HG02852 (cell line): ENCODE results near the gene USP36.
A peak's percentile ranks its signal among the peaks of the same experiment; 100 is the strongest.

Experiments used
- ATAC-seq: cut with Tn5 transposase; IDR thresholded peaks from one replicate; pipeline ENCODE4 v1.9.1; 2021; ENCODE audit warnings: mild to moderate bottlenecking, moderate library complexity; ENCODE audit not compliant: unreplicated experiment

Gene USP36

DNA sequence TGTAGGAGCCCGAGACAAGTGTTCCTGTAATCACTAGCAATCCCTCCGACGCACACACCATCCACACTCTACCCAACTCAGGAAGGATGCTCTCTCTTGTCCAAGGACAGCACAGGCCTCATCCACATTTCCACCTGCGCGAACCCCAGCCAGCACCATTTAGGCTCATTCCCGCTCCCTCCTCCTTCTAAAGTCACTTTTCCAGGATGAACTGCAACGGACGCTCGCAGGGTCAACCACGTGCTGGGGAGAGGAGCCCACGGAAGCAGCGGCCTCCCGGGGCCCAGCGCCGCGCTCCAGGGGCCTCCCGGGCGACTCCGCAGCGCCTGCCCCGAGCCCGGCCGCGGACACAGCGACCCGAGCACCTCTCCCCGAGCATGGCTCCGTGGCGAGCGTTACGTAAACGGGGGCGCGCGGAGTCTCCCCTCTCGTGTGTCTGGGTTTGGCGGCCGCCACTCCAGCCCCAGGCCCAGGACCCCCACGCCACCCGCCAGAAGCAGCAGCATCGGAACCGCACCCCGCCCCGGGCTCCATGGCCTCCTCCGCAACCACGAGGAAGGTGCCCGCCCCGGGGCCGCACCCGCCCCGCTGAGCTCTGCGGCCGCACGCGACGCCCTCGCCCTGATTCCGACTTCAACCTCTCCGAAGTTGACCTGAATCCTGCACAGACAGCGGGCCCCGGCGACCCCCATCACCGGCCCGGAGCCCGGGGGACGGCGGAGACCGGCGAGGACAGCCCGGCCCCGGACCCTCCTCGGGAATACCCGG, 668 bp downstream of the USP36 start:
- peak; percentile 12 for ATAC-seq

DNA sequence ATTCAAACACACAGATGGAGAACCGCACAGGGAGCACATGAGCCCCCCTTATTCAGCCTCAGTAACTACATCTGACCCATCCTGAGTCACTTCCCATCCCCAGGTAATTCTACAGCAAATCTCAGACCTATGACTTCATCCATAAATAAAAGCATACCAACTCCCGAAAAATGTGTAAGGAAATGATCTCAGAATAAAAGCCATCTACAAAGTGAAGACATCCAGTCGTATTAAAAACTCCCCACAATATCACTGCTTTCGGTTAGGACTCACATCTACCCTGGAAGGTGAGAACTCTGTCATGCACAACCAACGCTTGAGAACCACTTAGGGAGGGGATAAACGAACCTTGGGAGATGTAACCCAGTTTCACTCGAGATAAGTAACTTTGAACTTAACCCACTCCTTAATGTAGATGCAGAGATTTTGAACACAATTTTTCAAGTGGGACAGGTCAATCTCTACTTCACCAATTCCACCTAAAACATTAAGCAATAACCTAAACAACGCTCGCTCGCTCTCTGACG, 1.3 kb downstream of the USP36 start:
- ATAC-seq = no peak

DNA sequence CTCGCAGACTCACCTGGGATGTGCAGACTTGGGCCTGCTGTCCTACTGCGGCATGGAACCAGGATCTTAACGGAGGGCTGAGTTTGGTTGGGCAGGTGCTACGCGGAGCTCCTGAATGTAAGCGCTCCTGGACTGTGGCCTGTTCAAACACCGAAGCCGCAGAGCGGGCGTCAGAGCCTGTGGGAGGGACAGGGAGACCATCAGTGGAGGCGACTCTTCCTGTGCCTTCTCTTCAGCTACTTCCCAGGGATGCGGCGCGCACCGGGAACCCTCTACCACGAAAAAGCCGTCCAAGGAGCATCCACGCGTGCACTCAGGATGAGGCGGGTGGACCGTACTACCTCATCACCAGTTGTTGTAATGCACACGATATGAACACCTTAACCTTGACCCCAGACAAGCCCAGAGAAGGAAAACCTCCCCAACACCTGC, 2.0 kb downstream of the USP36 start:
- ATAC-seq = no peak

DNA sequence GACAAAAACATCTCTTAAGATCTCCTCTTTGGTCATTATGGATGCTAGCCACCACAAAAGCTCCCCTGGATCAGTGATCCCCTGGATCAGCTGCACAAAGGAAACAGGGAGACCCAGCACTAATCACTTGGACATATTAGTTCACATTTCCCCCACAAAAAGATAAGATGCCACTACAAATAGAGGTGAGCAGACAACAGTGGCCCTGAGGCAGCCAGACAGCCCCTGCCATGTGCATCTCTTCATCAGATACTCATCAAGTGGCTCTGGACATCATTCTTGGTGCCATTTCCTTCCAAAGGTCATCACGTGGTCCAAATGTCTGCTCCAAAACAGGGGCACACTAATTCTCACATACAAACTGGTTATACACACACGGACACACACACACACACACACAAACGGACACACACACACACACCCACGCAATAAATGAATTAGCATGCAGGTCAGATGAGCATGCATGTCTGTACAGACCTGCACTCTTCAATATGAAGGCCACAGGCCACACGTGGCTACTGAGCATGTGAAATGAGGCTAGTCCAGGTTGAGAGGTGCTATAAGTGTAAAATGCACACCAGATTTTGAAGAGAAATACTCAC, 4.1 kb downstream of the USP36 start:
- ATAC-seq = no peak

DNA sequence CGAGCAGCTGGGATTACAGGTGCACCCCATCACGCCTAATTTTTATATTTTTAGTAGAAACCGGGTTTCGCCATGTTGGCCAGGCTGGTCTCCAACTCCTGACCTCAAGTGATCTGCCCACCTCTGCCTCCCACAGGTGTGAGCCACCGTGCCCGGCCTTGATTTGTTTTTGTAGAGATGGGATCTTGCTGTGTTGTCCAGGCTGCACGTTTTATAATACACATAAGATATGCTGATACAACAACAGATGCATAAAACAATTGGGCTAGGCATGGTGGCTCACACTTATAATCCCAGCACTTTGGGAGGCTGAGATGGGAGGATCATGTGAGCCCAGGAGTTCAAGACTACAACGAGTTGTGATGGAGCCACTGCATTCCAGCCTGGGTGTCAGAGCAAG, 6.0 kb downstream of the USP36 start:
- ATAC-seq = no peak

DNA sequence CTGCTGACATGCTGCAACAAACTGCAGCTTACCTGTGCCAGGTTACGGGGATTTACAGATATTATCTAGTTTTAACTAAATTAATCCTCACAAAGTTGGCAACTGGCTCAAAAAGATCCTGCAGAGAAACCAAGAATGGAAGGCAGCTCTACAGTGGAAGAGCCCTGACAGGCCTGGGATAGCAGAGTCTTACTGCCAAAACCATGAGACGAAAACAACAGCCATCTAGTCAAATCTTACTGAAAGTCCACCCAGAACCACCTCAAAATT, 8.1 kb downstream of the USP36 start:
- ATAC-seq = no peak

DNA sequence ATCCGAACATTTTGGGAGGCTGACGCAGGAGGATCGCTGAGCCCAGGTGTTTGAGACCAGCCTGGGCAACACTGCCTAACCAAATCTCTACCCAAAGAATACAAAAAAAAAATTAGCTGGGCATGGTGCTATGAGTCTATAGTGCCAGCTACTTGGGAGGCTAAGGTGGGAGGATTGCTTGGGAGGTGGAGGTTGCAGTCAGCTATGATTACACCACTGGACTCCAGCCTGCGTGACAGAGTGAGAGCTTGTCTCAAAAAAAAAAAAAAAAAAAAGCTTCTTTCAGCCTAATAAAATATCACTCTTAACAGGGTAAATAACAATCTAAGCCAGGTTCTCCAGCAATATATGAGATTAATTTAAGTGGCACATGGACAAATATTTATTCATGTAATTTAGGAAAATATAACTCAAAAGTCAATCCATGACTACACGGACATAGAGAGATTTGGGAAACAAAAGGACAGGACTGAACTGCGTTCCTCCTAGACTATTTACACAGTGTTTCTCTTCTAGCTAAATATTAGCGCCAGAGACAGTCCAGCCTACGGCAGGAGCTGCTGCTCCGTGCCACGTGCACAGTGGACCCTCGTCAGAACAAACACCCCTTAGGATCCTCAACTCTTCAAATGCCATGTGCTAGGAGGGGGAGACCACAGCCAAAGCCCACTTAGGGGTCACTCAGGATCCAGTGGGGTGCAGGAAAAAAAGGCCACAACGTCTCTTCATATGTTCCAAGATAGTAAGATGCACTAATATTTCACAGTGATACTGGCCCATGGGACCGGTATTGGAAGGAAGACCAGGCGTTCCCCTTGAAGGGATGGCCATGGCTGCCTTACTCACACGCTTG, 8.7 kb downstream of the USP36 start:
- ATAC-seq = no peak

DNA sequence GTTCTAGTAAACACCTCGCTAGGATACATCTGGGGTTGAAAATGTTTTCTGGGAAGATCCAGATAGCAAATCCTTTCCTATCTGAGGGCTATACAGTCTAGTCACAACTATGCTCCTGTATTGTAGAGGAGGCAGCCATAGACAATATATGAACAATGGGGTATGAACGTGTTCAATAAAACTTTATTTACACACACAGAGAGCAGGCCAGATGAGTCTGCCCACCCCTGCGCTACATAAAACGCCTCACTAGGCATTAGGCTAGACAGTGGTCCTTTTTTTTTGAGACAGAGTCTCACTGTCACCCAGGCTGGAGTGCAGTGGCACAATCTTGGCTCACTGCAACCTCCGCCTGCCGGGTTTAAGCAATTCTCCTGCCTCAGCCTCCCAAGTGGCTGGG, 11.1 kb downstream of the USP36 start:
- ATAC-seq = no peak

DNA sequence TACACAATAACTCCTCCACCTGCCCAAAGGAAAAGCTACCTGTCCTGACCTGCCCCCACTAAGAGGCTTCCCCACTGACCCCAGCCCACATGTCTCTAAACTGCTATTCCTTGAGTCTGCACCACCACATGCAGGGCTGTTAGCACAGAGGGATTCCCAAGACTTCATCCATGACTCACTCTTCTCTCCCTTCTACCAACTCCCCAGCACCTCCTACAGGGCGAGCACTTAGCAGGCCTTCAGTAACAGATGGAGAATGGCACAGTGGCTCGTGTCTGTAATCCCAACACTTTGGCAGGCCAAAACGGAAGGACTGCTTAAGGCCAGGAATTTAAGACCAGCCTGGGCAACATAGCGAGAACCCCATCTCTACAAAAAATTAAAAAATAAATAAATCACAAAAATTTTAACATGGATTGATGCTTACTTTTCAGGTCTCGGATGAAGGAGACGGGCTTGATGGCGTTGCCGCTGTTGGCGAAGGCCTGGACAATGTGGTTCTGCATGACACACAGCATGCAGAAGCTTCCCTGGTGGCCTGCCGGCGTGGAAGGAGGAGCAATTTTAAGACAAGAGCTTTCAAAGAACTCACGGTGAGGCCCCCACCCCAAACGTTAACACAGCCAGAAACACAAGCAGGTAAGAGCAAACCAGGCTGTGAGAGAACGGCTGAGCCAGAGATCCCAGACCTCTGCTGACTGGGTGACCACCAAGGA, 12.0 kb downstream of the USP36 start:
- ATAC-seq = no peak

DNA sequence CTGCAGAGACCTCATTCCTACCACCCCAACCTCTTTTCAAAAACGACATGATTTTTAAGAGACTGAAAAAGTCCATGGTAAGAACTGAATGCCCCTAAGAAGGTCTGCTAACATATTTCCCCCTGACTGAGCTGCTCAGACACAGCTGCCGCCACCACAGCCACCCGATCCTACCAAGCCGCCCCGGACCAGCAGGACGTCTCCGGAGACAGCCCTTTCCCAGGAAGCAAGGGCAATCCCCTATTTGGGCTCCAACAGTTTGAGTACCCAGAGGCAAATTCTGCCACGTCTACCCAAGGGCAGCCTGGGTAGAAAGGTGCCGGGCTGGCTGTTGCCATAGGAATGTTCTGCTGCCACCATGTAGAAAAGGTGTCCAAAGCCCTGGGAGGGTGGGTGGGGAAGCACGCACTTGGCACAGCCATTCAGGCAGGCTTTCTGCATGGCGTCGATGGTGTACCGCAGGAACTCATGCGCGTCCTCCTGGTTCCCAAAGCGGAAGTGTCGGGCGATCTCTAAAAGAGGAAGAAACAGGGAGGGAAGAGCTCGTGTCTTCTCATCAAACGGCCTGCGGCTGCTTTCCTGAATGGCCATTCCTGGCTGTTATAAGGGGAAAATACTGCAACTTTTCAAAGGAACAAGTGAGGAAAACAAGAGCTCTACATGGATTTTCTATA, 13.6 kb downstream of the USP36 start:
- ATAC-seq = no peak

DNA sequence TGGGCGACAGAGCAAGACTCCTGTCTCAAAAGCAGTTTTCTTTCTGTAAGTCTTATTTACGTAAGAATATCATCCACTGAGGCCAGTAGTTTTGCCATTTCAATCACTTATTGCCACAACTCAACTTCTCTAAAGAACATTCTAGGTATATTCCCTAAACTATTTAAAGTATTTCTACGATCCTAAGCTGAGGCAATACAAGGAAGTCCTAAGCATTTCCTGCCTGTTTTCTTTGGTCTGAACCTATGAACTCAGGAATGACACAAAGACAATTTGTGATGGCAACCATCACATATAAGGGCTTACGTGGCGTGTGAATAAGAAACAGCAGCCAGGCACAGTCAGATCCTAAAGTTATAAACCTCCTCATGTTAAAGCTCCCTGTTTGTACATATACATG, 14.2 kb downstream of the USP36 start:
- no peak for ATAC-seq

DNA sequence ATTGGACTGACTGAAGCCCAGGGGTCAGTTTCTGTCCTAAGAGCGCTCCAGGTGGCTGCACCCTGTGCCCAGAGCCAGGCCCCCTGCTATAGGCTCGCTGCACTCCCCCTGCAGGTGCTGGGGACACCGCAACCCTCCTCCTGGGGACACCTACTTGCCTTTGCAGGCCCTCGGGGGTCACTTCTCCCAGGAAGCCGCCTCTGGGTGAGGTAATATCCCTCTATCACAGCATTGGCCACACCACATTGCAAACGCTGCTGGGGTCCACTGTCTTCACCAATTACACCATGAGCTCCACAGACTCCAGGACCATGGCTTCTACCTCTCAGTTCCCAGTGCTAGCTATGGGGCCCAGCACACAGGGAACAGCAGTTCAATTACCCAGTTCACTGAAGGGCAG, 14.9 kb downstream of the USP36 start:
- ATAC-seq = no peak

DNA sequence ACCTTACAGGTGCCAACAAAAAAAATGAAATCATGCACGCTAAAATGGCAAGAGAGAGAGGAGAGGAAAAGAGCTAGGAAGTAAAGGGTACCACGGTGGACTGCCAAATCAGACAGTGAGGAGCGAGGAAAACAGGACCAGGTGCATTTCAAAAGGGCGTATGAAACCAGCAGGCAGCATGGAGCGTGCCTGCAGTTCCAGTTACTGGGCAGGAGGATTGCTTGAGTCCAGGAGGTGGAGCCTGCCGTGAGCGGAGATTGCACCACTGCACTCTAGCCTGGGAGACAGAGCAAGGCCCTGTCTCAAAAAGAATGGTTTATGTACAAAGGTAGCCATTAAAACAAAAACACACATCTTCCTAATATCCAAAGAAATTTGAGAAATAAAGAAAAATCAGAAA, 16.4 kb downstream of the USP36 start:
- ATAC-seq = no peak

DNA sequence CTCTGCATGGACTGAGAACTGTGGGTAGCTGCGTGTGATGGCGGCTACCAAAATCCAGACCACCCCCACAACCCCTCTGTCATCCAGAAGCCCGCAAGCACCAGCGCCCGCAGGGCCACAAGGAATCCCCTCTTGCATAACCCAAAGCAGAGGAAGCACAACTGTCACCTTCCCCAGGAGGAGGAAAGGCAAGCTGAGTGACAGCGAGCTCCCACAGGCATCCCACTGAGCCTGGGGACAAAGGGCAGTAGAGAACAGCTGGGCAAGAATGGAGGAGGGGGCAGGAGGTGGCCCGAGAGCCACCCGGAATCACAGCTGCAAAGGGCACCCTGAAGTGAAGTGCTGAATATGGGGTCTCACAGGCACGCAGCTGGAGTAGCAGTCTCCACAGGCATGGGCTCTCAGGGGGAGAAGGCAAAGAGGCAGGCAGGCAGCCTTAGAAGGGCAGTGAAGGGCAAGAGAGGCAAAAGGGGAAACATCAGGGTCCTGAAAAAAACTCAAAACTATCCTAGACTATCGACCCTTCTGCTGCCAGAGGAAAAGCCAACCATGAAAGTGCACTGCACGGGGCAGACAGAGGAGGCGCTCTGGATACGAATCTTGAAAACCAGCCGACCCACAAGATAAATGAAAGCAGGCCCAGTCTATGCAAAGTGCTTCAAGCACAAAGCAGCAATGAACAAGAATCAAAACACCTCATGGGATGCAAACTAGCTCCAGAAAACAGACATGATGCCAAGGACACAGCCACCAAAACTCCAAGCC, 17.1 kb downstream of the USP36 start:
- no peak for ATAC-seq

DNA sequence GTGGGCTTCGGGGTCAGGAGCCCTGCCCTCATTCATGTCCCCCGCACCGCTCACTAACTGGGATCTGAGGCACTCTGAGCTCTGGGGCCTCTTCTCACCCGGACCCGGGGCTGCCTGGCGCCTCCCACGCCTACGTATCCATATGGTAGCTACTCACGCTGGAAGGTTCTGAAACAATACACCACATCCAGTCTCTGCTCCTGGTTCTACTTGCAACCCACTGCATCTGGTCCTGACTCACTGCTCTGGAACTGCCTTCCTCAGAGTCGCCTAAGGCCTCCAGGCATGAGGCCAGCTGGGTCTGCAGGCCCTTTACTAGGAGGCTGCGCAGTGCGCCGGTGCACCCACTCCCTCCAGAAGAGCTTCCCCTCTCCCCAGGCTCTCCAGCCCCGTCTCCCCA, 18.1 kb downstream of the USP36 start:
- ATAC-seq = no peak

DNA sequence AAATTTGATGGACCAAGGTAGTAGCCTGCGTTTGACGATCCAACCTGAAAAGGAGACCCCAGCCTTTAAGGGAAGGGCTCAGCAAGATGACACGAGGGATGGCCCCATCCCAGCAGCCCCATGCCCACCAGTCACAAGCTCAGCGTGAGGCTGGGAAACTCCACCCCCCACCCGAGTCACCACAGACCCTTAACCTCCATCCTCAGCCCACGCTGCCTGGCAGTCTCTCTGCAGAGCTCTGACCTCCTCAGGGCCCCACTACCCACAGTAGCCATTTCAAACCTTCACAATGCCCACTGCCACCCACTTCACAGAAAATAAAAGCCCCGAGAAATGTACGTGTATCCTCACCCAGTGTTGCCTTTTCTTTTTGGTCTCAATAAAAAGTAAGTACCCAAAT, 18.7 kb downstream of the USP36 start:
- no peak for ATAC-seq

DNA sequence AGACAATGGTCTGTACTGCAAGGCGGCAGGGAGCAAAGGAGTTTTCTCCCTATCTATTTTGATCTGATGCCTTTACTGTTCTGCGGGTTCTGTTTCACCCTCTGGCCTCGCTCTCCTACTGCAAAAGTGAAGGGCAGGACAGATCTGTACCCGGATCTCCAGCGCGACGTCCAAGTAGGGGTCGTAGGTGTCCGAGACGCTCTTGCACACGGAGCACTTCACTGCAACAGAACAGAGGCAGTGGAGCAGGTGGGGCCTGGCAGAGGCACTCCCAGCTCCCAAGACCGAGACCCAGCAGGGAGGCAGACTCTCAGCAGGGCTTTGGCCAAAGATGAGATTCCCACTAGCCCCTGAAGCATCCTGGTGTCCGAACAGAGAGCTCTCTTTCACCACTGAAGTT, 19.8 kb downstream of the USP36 start:
- ATAC-seq = no peak

DNA sequence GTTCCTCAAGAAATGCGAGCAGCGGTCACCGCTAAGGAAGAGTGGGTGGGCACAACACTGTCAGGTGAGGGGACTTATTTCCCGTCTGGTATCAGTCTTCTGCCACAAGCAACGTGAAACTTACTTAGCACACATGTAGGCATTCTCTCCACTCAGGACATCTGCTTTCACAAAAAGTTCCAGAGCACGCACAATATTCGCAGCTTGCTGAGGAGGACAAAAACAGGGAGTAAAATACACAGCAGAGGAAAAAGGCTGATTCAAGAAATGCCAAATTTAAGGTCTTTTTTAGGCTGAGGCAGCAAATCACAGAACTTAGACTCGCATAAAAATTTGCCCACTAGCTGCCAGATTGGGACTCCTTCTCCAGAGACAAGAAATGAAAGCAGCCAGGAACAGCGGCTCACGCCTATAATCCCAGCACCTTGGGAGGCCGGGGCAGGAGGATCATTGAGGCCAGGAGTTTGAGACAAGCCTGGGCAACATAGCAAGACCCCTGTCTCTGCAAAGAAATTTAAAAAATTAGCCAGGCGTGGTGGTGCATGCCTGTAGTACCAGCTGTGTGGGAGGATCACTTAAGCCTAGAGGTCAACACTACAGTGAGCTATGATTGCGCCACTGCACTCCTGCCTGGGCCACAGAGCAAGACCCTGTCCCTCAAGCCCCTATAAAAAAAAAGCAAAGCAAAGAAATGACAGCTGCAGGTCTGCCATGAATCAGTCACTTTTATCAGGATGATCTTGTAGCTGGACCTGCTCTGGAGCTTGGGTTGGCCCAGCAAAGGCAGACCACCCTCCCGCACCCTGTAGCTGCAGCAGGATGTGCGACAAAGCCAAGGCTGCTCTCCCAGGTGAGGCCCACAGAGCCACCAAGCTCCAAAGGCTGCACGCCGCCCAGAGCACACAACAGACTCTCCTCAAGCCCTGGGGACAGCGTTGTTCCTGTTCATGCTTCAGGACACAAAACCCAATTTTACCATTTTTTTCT, 20.5 kb downstream of the USP36 start:
- ATAC-seq = no peak

DNA sequence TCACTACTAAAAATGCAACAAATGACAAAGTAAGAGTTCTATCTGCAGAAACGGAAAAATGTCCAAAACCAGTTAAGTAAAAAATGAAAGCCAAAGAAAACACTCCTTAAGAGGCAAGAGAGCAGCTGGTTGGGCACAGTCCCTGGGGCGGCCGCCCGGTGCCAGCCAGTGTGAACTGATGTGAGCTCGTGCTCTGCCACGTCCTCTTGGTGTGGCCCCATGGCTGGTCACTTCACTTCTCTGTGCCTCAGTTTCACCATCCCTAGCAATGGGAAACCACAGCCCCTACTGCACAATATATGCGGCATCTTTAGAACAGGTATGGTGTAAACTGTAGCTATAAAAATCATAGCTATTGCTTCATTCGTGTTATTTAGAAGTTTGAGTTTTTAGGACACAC, 21.2 kb downstream of the USP36 start:
- no peak for ATAC-seq
